ENCODE results near the gene CKAP5. TPM values are rescaled to one million over a fixed set of nuclear protein-coding genes. Genes with fewer than 3 reads are reported as not detected.

The CKAP5 gene
- total RNA-seq, 1 donor from 2014 or later, result 94.3 TPM

GRCh38 chr11:46761807-46762206, 84.3 kb downstream of the CKAP5 start:
- H3K4me3 Mint-ChIP-seq (ENCODE audit: unreplicated experiment), result no peak overlapping the region
- no peak for TF ChIP-seq CTCF (IDR thresholded peaks at IDR 0.05)
- H3K36me3 Mint-ChIP-seq (ENCODE audit: low read depth), result peaks cover 39% of the 10 kb centered on the region
- no peak for DNase-seq (ENCODE audit: low spot score)
- no peak overlapping the region for H3K27ac Mint-ChIP-seq (ENCODE audit: unreplicated experiment)
- no peaks in the 10 kb centered on the region for H3K27me3 Mint-ChIP-seq (ENCODE audit: low read depth)
- H3K9me3 Mint-ChIP-seq (ENCODE audit: low read depth), result no peaks in the 10 kb centered on the region
- no peaks in the 10 kb centered on the region for H3K4me1 Mint-ChIP-seq (ENCODE audit: low read depth)

- no peaks in the 10 kb centered on the region for H3K4me1 Mint-ChIP-seq (ENCODE audit: low read depth)
- H3K9me3 Mint-ChIP-seq (ENCODE audit: low read depth), result no peaks in the 10 kb centered on the region
- peaks cover 45% of the 10 kb centered on the region for H3K36me3 Mint-ChIP-seq (ENCODE audit: low read depth)
- no peak overlapping the region for H3K4me3 Mint-ChIP-seq (ENCODE audit: unreplicated experiment)
- H3K27me3 Mint-ChIP-seq (ENCODE audit: low read depth), result no peaks in the 10 kb centered on the region
- TF ChIP-seq CTCF (IDR thresholded peaks at IDR 0.05), result no peak
- no peak overlapping the region for H3K27ac Mint-ChIP-seq (ENCODE audit: unreplicated experiment)
- no peak for DNase-seq (ENCODE audit: low spot score)
Measured at GRCh38 chr11:46760429-46761128, 85.5 kb downstream of the CKAP5 start.

- Mint-ChIP-seq H3K4me3 (ENCODE audit: unreplicated experiment) (no peak overlapping the region), H3K27ac (ENCODE audit: unreplicated experiment) (no peak overlapping the region), H3K27me3 (ENCODE audit: low read depth) (no peaks in the 10 kb centered on the region), H3K9me3 (ENCODE audit: low read depth) (no peaks in the 10 kb centered on the region), H3K36me3 (ENCODE audit: low read depth) (peaks cover 49% of the 10 kb centered on the region), H3K4me1 (ENCODE audit: low read depth) (no peaks in the 10 kb centered on the region)
- DNase-seq (ENCODE audit: low spot score), result no peak
- TF ChIP-seq CTCF (IDR thresholded peaks at IDR 0.05), result no peak
Measured at GRCh38 chr11:46759196-46759595, 86.9 kb downstream of the CKAP5 start.

GRCh38 chr11:46755962-46756361, 90.1 kb downstream of the CKAP5 start:
- Mint-ChIP-seq H3K27me3 (ENCODE audit: low read depth) (no peaks in the 10 kb centered on the region), H3K36me3 (ENCODE audit: low read depth) (peaks cover 50% of the 10 kb centered on the region), H3K27ac (ENCODE audit: unreplicated experiment) (no peak overlapping the region), H3K4me1 (ENCODE audit: low read depth) (no peaks in the 10 kb centered on the region), H3K9me3 (ENCODE audit: low read depth) (no peaks in the 10 kb centered on the region), H3K4me3 (ENCODE audit: unreplicated experiment) (no peak overlapping the region)
- DNase-seq (ENCODE audit: low spot score), result no peak
- TF ChIP-seq CTCF (IDR thresholded peaks at IDR 0.05), result no peak

GRCh38 chr11:46747150-46747549, 98.9 kb downstream of the CKAP5 start:
- Mint-ChIP-seq H3K27me3 (ENCODE audit: low read depth) (no peaks in the 10 kb centered on the region), H3K36me3 (ENCODE audit: low read depth) (peaks cover 42% of the 10 kb centered on the region), H3K9me3 (ENCODE audit: low read depth) (no peaks in the 10 kb centered on the region), H3K4me1 (ENCODE audit: low read depth) (peaks cover 18% of the 10 kb centered on the region), H3K27ac (ENCODE audit: unreplicated experiment) (no peak overlapping the region), H3K4me3 (ENCODE audit: unreplicated experiment) (no peak overlapping the region)
- peak; percentile 27 for DNase-seq (ENCODE audit: low spot score)
- no peak for TF ChIP-seq CTCF (IDR thresholded peaks at IDR 0.05)
